ENCODE data around the gene SLC2A4RG. TPM values are rescaled to one million over a fixed set of nuclear protein-coding genes. Genes with fewer than 3 reads are reported as not detected.

SLC2A4RG gene
- 100 to 1,000 TPM in 1 of 2 donors, 10 to 100 TPM in 1; 54.0 to 112 TPM for total RNA-seq
- long read RNA-seq, donor 1, transcript SLC2A4RG-201 (8 exons, 1,731 nt): major isoform, 24 of 54 reads
- long read RNA-seq, donor 1, partial matches to known transcripts: 24 of 54 reads
- long read RNA-seq, donor 1, other reads (novel, unspliced or antisense): 4 of 54 reads
- long read RNA-seq, donor 2, partial matches to known transcripts: 16 of 19 reads
- long read RNA-seq, donor 2, other reads (novel, unspliced or antisense): 1 of 19 reads

DNA sequence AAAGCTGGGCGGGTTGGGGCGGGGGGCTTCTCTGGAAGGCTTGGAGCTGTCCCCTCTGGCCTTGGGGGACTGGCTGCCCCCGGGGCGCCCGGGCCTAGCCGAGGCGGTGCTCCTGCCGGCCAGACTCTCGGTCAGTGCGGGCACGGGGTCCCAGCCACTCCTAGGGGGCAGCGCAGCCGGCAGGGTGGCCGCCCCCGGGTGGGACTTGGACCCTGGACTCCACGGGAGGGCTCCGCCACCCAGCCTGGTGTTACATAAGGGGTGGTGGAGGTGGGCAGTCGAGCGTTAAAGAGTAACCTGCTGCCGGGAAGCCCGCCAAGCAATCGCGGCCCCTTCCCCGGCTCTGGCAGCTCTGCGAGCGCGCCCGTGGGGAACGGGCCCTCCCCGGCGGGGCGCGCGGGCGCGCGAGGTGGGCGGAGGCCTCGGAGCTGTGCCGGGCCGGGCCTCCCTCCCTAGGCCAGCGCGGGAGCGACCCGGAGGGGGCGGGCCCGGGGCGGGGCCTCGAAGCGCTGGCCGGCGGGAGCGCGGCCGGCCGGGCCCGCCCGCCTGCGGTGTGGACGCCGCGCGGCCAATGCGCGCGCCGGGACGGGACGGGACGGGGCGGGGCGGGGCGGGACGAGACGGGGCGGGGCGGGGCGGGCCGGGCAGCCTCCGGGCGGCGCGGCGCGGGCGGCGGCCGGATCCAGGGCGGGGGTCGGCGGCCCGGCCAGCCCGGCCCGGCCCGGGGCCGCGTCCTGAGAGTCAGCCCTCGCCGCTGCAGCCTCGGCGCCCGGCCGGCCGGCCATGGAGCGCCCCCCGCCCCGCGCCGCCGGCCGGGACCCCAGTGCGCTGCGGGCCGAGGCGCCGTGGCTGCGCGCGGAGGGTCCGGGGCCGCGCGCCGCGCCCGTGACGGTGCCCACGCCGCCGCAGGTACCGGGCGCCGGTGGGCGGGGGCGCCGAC is at the start of gene SLC2A4RG:
SLC2A4RG (plus strand) TSS at position 647 of the 940 bp plus-strand sequence; CDS start at position 784, 137 bp downstream.
- intact Hi-C loops (cut with DNase I): no loop called here
- peak; percentile 93 for DNase-seq (ENCODE audit: low spot score)

GRCh38 chr20:63690003-63690897 is 49.3 kb upstream of the SLC2A4RG start:
- intact Hi-C loops (cut with DNase I): no loop called here
- peak; percentile 79 for DNase-seq (ENCODE audit: low spot score)

DNA sequence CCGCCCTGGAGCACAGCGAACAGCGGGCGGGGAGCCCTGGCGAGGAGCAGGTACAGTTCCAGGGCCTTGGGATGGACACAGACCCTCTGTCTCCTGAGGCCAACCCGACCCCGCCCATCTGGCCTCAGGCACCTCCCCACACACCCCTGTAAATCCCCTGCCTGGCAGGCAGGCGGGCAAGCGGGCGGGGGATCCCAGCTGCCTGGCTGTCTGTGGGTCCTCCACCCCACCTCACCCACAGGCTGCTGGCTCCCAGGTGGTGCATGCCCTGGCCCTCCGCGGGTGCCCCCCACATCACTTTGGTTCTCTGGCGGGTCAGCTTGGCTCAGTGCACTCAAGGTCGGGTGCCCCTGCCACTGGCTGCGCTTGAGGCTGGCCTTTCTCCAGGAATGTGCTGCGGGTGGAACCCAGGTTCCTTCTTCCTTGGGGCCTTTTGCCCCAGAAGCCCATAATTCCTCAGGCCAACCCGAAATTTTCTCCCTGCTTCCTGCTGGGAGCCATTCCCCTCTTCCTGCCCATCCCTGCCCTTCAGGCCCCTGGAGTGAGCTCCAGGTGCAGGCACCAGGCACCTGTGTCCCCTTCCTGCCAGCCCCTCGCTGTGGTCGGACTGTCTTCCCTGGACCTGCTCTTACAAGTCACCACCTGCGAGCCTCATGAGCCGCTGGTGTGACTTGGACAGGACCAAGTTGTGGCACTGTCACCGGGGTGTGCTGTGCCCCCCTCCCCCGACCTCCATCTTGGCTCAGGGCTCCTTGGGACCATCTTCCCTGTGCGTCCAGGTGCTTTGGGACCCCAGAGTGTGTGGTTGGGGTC is 48.5 kb upstream of the SLC2A4RG start:
- peak; percentile 84 for DNase-seq (ENCODE audit: low spot score)
- intact Hi-C loops (cut with DNase I): no loop called here

- no peak for DNase-seq (ENCODE audit: low spot score)
- intact Hi-C loops (cut with DNase I): no loop called here
Observed at GRCh38 chr20:63691711-63692435, 47.7 kb upstream of the SLC2A4RG start.

DNA sequence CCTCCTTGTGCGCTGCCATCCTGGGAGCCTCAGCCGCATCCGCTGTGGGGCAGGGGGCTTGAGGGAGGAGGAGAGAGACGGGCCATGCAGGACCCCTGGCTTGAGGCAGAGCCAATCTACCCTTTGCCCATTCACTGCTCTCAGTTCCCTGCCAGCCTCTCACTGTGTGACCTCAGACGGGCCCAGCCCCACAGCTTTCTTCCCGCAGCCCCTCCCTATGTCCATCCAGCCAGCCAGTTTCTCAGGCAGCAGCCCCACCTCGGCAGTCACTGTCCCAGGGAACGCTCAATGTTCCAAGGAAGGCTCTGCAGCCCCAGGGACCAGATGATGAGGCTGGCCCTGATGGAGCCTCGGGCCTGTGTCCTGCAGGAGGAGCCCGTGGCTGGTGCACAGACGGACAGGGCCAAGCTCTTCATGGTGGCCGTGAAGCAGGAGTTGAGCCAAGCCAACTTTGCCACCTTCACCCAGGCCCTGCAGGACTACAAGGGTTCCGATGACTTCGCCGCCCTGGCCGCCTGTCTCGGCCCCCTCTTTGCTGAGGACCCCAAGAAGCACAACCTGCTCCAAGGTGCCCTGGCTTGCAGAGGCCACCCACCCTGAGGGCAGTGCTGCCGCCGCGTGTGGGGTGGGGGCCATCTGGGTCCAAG is 47.0 kb upstream of the SLC2A4RG start:
- intact Hi-C loops (cut with DNase I): no loop called here
- no peak for DNase-seq (ENCODE audit: low spot score)

DNA sequence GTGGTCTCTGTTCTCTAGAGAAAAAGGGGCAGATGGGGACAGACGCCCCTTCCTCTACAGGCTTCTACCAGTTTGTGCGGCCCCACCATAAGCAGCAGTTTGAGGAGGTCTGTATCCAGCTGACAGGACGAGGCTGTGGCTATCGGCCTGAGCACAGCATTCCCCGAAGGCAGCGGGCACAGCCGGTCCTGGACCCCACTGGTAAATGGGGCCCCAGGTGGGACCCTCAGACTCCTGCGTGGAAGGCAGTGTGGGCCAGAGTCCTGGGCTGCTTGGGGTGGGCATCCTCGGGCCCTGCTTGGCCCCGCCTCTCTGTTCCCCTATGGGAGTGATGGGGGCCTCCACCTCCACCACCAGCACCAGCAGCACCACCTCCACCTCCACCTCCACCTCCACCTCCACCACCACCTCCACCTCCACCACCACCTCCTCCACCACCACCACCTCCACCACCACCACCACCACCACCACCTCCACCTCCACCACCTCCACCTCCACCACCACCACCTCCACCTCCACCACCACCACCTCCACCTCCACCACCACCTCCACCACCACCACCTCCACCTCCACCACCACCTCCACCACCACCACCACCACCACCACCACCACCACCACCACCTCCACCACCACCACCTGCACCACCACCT is 46.4 kb upstream of the SLC2A4RG start:
- DNase-seq (ENCODE audit: low spot score): no peak
- intact Hi-C loops (cut with DNase I): no loop called here

DNA sequence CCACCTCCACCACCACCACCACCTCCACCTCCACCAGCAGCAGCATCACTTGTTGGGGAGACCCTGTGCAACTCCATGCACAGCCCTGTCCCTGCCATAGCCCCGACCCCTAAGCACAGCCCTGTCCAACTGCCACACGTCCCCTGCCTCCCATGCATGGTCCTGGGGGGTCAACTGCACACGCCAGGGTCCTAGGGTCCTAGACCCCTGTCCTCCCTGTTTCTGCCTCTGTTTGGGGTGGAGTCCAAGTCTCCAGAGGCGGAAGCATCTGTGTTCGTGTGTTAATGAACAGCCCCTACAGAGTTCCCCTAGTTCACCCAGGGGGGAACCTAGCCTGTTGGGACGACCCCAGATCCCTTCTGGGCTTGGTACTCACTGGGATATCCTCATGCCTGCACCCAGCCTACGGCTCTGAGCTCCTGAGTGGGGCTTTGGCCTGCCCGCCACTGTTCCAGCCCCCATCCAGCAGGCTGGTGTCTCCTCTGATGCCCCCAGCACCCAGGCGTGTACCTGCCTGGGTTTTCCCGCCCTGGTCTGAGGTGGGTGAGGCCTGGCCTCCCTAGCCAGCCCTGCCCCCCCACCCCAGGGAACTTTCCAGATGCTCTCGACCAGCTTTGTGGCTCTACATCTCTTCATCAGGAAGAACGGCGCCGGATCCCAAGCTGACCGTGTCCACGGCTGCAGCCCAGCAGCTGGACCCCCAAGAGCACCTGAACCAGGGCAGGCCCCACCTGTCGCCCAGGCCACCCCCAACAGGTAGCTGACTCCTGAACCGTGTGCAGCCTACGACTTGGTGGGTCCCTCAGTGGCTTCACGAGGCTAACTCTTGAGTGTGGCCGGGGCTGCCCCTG is 45.6 kb upstream of the SLC2A4RG start:
- DNase-seq (ENCODE audit: low spot score): no peak
- intact Hi-C loops (cut with DNase I): no loop called here

DNA sequence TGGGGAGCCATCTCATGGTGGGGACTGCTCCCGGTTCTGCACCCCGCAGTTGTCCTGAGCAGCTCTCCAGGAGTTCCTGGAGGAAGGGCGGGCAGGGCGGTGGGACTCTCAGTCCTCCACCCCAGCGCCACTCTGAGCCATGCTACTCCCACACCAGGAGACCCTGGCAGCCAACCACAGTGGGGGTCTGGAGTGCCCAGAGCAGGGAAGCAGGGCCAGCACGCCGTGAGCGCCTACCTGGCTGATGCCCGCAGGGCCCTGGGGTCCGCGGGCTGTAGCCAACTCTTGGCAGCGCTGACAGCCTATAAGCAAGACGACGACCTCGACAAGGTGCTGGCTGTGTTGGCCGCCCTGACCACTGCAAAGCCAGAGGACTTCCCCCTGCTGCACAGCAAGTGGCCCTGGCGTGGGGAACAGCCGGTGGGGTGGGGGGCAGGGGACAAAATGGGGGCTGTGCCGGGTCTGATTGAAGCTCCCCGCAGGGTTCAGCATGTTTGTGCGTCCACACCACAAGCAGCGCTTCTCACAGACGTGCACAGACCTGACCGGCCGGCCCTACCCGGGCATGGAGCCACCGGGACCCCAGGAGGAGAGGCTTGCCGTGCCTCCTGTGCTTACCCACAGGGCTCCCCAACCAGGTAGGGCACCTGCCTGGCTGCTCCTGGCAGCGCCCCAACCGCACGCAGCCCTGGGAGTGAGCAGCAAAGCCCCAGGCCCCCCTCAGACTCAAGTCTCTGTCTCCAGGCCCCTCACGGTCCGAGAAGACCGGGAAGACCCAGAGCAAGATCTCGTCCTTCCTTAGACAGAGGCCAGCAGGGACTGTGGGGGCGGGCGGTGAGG is 44.8 kb upstream of the SLC2A4RG start:
- intact Hi-C loops (cut with DNase I): no loop called here
- DNase-seq (ENCODE audit: low spot score): no peak

- peak; percentile 82 for DNase-seq (ENCODE audit: low spot score)
Observed at GRCh38 chr20:63695424-63696305, 43.9 kb upstream of the SLC2A4RG start.

DNA sequence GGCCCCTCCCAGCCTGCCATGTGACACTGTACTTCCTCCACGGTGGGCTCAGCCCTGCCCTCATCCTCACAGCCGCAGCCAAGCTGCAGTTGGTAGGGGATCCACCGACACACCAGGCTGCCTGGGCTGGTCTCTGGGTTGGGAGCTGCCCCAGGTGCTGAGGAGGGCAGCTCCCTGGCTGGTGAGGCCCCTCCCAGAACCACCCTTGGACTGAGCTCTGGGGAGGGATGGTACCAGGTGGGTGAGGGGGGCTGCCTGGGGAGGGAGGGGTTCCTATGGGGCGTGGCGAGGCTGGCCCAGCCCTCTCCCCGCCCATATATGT is 43.3 kb upstream of the SLC2A4RG start:
- intact Hi-C loops (cut with DNase I): no loop called here
- no peak for DNase-seq (ENCODE audit: low spot score)

More at GRCh38 chr20:63695424-63696305, 43.9 kb upstream of the SLC2A4RG start:
- intact Hi-C loops (cut with DNase I): no loop called here

- peak; percentile 83 for DNase-seq (ENCODE audit: low spot score)
- intact Hi-C loops (cut with DNase I): no loop called here
Observed at GRCh38 chr20:63696628-63697356, 42.8 kb upstream of the SLC2A4RG start, which contains the start of gene TNFRSF6B. TNFRSF6B (plus strand) TSS chr20:63696652; CDS start chr20:63696768, 116 bp downstream.

DNA sequence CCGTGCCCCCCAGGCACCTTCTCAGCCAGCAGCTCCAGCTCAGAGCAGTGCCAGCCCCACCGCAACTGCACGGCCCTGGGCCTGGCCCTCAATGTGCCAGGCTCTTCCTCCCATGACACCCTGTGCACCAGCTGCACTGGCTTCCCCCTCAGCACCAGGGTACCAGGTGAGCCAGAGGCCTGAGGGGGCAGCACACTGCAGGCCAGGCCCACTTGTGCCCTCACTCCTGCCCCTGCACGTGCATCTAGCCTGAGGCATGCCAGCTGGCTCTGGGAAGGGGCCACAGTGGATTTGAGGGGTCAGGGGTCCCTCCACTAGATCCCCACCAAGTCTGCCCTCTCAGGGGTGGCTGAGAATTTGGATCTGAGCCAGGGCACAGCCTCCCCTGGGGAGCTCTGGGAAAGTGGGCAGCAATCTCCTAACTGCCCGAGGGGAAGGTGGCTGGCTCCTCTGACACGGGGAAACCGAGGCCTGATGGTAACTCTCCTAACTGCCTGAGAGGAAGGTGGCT is 42.2 kb upstream of the SLC2A4RG start:
- peak; percentile 77 for DNase-seq (ENCODE audit: low spot score)
- intact Hi-C loops (cut with DNase I): no loop called here

DNA sequence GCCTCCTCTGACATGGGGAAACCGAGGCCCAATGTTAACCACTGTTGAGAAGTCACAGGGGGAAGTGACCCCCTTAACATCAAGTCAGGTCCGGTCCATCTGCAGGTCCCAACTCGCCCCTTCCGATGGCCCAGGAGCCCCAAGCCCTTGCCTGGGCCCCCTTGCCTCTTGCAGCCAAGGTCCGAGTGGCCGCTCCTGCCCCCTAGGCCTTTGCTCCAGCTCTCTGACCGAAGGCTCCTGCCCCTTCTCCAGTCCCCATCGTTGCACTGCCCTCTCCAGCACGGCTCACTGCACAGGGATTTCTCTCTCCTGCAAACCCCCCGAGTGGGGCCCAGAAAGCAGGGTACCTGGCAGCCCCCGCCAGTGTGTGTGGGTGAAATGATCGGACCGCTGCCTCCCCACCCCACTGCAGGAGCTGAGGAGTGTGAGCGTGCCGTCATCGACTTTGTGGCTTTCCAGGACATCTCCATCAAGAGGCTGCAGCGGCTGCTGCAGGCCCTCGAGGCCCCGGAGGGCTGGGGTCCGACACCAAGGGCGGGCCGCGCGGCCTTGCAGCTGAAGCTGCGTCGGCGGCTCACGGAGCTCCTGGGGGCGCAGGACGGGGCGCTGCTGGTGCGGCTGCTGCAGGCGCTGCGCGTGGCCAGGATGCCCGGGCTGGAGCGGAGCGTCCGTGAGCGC is 41.6 kb upstream of the SLC2A4RG start:
- intact Hi-C loops (cut with DNase I): no loop called here
- peak; percentile 74 for DNase-seq (ENCODE audit: low spot score)
